Ureter (tissue), 1 donor: ENCODE results near the gene OSBPL5. TPM values are rescaled to one million over a fixed set of nuclear protein-coding genes. Genes with fewer than 3 reads are reported as not detected.

Experiments
- DNase-seq: peaks from one replicate; pipeline ENCODE4 v3.0.0-alpha.2; 2020; ENCODE audit warnings: low spot score
- total RNA-seq: library from RNA; stranded (reverse); gene quantifications from one replicate; pipeline ENCODE4 v1.2.4, GENCODE V29; 2023
- donor health status: DM: yes; HTN: yes; CAD: no.

The OSBPL5 gene
- total RNA-seq, 1 donor from 2014 or later, result 84.3 TPM

- no peak for DNase-seq
Observed at GRCh38 chr11:3149852-3150188, 15.3 kb downstream of the OSBPL5 start.

GRCh38 chr11:3148990-3149851 lies 15.9 kb downstream of the OSBPL5 start:
- no peak for DNase-seq

- no peak for DNase-seq
Observed at GRCh38 chr11:3148255-3148989, 16.7 kb downstream of the OSBPL5 start.

- DNase-seq, result no peak
Observed at GRCh38 chr11:3147626-3148025, 17.5 kb downstream of the OSBPL5 start.

GRCh38 chr11:3147257-3147619 lies 17.9 kb downstream of the OSBPL5 start:
- DNase-seq, result no peak

- no peak for DNase-seq
Observed at GRCh38 chr11:3146612-3147256, 18.4 kb downstream of the OSBPL5 start.

GRCh38 chr11:3145206-3145520 lies 19.9 kb downstream of the OSBPL5 start:
- DNase-seq, result no peak

- DNase-seq, result no peak
Observed at GRCh38 chr11:3144296-3145205, 20.6 kb downstream of the OSBPL5 start.

GRCh38 chr11:3143136-3143880 lies 21.8 kb downstream of the OSBPL5 start:
- no peak for DNase-seq

- DNase-seq, result no peak
Observed at GRCh38 chr11:3140291-3140603, 24.9 kb downstream of the OSBPL5 start.

- no peak for DNase-seq
Observed at GRCh38 chr11:3139481-3140290, 25.4 kb downstream of the OSBPL5 start.

- DNase-seq, result no peak
Observed at GRCh38 chr11:3139086-3139440, 26.0 kb downstream of the OSBPL5 start.

- DNase-seq, result no peak
Observed at GRCh38 chr11:3138178-3139085, 26.7 kb downstream of the OSBPL5 start.

- DNase-seq, result no peak
Observed at GRCh38 chr11:3137486-3138177, 27.5 kb downstream of the OSBPL5 start.

GRCh38 chr11:3136546-3137455 lies 28.3 kb downstream of the OSBPL5 start:
- no peak for DNase-seq

GRCh38 chr11:3135481-3136440 lies 29.3 kb downstream of the OSBPL5 start:
- DNase-seq, result no peak
